AML-193 (cell line): ENCODE measurements around the gene FKBP7.
"Not testable (repeated sequence)": the region's sequence is repeated elsewhere in the genome, so short reads cannot be mapped to it uniquely, and the experiment has no call there.

Source experiments
- DNase-seq, 2 experiments: peaks; one replicate each; lab custom pipeline; 2025; lab: John Stamatoyannopoulos, UW

FKBP7 gene

GRCh38 chr2:178485356-178485755 lies 7.0 kb upstream of the FKBP7 start:
- no peak for DNase-seq

GRCh38 chr2:178484245-178485041 lies 6.0 kb upstream of the FKBP7 start:
- DNase-seq: no peak

GRCh38 chr2:178482437-178482836 lies 4.0 kb upstream of the FKBP7 start:
- DNase-seq: no peak

- DNase-seq: peak; percentile 81 to 88
Observed at GRCh38 chr2:178480227-178481181, 2.1 kb upstream of the FKBP7 start, which contains the start of gene PLEKHA3. Gene PLEKHA3 (plus strand): TSS chr2:178480457. CDS start chr2:178480870, 413 bp downstream.

GRCh38 chr2:178479758-178480226 lies 1.4 kb upstream of the FKBP7 start:
- no peak for DNase-seq

- DNase-seq: no peak
Observed at GRCh38 chr2:178479275-178479616, 846 bp upstream of the FKBP7 start.

GRCh38 chr2:178478130-178478438 lies 316 bp downstream of the FKBP7 start:
- DNase-seq: peak in 1 of 2 experiments; percentile 25

GRCh38 chr2:178477443-178478129 lies 814 bp downstream of the FKBP7 start:
- no peak for DNase-seq

- no peak for DNase-seq
Observed at GRCh38 chr2:178476477-178476876, 1.9 kb downstream of the FKBP7 start.

GRCh38 chr2:178474560-178474959 lies 3.8 kb downstream of the FKBP7 start:
- no peak for DNase-seq

GRCh38 chr2:178473931-178474330 lies 4.5 kb downstream of the FKBP7 start:
- no peak for DNase-seq

- DNase-seq: no peak
Observed at GRCh38 chr2:178473373-178473772, 5.0 kb downstream of the FKBP7 start.

GRCh38 chr2:178471313-178471712 lies 7.1 kb downstream of the FKBP7 start:
- DNase-seq: not testable (repeated sequence)

GRCh38 chr2:178469219-178469849 lies 9.1 kb downstream of the FKBP7 start:
- DNase-seq: no peak

- no peak for DNase-seq
Observed at GRCh38 chr2:178457390-178457886, 21.0 kb downstream of the FKBP7 start.

- no peak for DNase-seq
Observed at GRCh38 chr2:178455947-178456346, 22.5 kb downstream of the FKBP7 start.

- no peak for DNase-seq
Observed at GRCh38 chr2:178452870-178453269, 25.5 kb downstream of the FKBP7 start.

GRCh38 chr2:178452334-178452733 lies 26.1 kb downstream of the FKBP7 start:
- no peak for DNase-seq

- DNase-seq: peak; percentile 88 to 89
Observed at GRCh38 chr2:178450774-178451525, 27.4 kb downstream of the FKBP7 start, which contains the start of the genes PJVK and PRKRA. Gene PJVK (plus strand): TSS chr2:178451378. CDS start chr2:178453410, 2,032 bp downstream. Gene PRKRA (minus strand): TSS chr2:178451175. CDS start chr2:178451030, 145 bp downstream.

- DNase-seq: no peak
Observed at GRCh38 chr2:178450524-178450773, 28.0 kb downstream of the FKBP7 start.
